HL-60 (cell line): ENCODE data around the gene CNST.
"Not testable (repeated sequence)": the region's sequence is repeated elsewhere in the genome, so short reads cannot be mapped to it uniquely, and the experiment has no call there.

Experiments
- DNase-seq, 2 experiments: peaks; one replicate each; pipeline ENCODE4 v3.0.0-alpha.2; 2010 to 2020; ENCODE audit warnings: low read depth in 1 of 2, low spot score in 1 of 2
- H3K27ac ChIP-seq: fragments of 250-450 bp; sonication (Bioruptor Pico); replicated peaks from 2 replicates; pipeline ENCODE4 v1.5.1; 2020; ENCODE audit warnings: mild to moderate bottlenecking, moderate library complexity
- H3K27me3 ChIP-seq: fragments of 250-450 bp; sonication (Bioruptor Pico); 2 replicates; pipeline ENCODE4 v1.5.1; 2021; ENCODE audit warnings: mild to moderate bottlenecking, moderate library complexity; ENCODE audit not compliant: insufficient read depth, poor library complexity, severe bottlenecking
- H3K4me3 ChIP-seq: replicated peaks from 2 replicates; pipeline ENCODE4 v1.5.1; 2011; ENCODE audit warnings: mild to moderate bottlenecking, control low read depth, low read length; ENCODE audit not compliant: insufficient read depth
- GABPA ChIP-seq: IDR thresholded peaks from 2 replicates; pipeline ENCODE4 v1.6.1; 2012; ENCODE audit warnings: low read depth
- POLR2AphosphoS5 ChIP-seq: IDR thresholded peaks from 2 replicates; pipeline ENCODE4 v1.6.1; 2012; ENCODE audit warnings: low read depth
- SPI1 ChIP-seq: IDR thresholded peaks from 2 replicates; pipeline ENCODE4 v1.6.1; 2012; ENCODE audit warnings: low read depth, mild to moderate bottlenecking, borderline replicate concordance
- TF ChIP-seq, protein P1 (sequence below): IDR thresholded peaks from 2 replicates; pipeline ENCODE4 v1.6.1; 2012; ENCODE audit warnings: low read depth; ENCODE audit not compliant: insufficient replicate concordance
- TF ChIP-seq, protein P2 (sequence below): IDR thresholded peaks from one replicate; pipeline ENCODE4 v1.5.1; 2011; ENCODE audit warnings: low read length, control low read depth, inconsistent platforms; ENCODE audit not compliant: insufficient read depth

CNST gene

GRCh38 chr1:246559310-246559709, 6.9 kb upstream of the CNST start:
- no peak overlapping the region for H3K4me3 ChIP-seq
- H3K27me3 ChIP-seq: no peaks in the 10 kb centered on the region
- no peak overlapping the region for H3K27ac ChIP-seq
- DNase-seq: no peak
- TF ChIP-seq, protein P1, sequence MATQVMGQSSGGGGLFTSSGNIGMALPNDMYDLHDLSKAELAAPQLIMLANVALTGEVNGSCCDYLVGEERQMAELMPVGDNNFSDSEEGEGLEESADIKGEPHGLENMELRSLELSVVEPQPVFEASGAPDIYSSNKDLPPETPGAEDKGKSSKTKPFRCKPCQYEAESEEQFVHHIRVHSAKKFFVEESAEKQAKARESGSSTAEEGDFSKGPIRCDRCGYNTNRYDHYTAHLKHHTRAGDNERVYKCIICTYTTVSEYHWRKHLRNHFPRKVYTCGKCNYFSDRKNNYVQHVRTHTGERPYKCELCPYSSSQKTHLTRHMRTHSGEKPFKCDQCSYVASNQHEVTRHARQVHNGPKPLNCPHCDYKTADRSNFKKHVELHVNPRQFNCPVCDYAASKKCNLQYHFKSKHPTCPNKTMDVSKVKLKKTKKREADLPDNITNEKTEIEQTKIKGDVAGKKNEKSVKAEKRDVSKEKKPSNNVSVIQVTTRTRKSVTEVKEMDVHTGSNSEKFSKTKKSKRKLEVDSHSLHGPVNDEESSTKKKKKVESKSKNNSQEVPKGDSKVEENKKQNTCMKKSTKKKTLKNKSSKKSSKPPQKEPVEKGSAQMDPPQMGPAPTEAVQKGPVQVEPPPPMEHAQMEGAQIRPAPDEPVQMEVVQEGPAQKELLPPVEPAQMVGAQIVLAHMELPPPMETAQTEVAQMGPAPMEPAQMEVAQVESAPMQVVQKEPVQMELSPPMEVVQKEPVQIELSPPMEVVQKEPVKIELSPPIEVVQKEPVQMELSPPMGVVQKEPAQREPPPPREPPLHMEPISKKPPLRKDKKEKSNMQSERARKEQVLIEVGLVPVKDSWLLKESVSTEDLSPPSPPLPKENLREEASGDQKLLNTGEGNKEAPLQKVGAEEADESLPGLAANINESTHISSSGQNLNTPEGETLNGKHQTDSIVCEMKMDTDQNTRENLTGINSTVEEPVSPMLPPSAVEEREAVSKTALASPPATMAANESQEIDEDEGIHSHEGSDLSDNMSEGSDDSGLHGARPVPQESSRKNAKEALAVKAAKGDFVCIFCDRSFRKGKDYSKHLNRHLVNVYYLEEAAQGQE: no peak

DNA sequence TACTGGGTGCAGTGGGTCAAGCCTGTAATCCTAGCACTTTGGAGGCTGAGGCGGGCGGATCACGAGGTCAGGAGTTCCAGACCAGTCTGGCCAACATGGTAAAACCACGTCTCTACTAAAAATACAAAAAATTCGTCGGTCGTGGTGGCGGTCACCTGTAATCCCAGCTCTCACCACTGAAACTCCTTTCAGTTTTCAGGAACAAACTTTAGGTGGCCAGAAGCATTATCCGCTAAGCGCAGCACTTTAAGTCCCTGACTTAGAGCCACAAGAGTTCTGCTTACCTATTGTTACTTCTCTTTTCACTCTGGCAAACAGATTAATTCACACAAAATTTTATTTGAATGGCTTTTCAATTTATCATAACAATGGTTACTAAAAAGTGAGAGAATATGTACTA, 5.4 kb upstream of the CNST start:
- not testable (repeated sequence) for H3K4me3 ChIP-seq, H3K27me3 ChIP-seq, H3K27ac ChIP-seq, DNase-seq

GRCh38 chr1:246564839-246565750, 1.2 kb upstream of the CNST start:
- peak overlapping the region; percentile 99 for H3K4me3 ChIP-seq
- H3K27ac ChIP-seq: peak overlapping the region; percentile 77
- no peak for DNase-seq
- H3K27me3 ChIP-seq: no peaks in the 10 kb centered on the region
- no peak for TF ChIP-seq POLR2AphosphoS5
- no peak for TF ChIP-seq GABPA
- no peak for TF ChIP-seq SPI1
- TF ChIP-seq, protein P2, sequence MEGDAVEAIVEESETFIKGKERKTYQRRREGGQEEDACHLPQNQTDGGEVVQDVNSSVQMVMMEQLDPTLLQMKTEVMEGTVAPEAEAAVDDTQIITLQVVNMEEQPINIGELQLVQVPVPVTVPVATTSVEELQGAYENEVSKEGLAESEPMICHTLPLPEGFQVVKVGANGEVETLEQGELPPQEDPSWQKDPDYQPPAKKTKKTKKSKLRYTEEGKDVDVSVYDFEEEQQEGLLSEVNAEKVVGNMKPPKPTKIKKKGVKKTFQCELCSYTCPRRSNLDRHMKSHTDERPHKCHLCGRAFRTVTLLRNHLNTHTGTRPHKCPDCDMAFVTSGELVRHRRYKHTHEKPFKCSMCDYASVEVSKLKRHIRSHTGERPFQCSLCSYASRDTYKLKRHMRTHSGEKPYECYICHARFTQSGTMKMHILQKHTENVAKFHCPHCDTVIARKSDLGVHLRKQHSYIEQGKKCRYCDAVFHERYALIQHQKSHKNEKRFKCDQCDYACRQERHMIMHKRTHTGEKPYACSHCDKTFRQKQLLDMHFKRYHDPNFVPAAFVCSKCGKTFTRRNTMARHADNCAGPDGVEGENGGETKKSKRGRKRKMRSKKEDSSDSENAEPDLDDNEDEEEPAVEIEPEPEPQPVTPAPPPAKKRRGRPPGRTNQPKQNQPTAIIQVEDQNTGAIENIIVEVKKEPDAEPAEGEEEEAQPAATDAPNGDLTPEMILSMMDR: no peak
- TF ChIP-seq, protein P1: no peak

DNA sequence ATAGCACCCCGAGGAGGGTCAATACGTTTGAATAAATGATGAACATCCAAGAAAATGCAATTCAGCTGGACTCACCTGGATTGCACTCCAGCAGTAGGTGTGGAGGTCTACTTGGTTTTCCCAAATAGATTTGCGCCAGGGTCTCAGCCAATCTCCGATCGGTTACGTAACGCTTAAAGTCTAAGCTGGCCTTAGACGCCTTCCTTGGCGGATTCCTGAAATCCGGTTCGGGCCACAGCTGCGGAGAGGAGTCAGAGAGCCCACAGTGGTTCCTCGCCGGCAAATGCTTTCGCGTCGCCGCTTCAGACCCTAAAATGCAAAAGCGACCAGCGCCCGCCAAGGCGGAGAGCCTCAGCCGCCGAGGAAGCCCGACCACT, 517 bp upstream of the CNST start:
- no peak for DNase-seq
- TF ChIP-seq SPI1 (no peak), POLR2AphosphoS5 (no peak), GABPA (no peak)
- TF ChIP-seq, protein P1: no peak
- TF ChIP-seq, protein P2: no peak
- H3K27me3 ChIP-seq: no peaks in the 10 kb centered on the region
- H3K4me3 ChIP-seq: peak overlapping the region; percentile 99
- peak overlapping the region; percentile 77 for H3K27ac ChIP-seq
